HepG2 (cell line): ENCODE measurements around the gene HBS1L. TPM values are rescaled to one million over a fixed set of nuclear protein-coding genes. Genes with fewer than 3 reads are reported as not detected.

Source experiments
- EHMT2 ChIP-seq: fragments of 200-600 bp; sonication (generic); IDR thresholded peaks from 2 replicates; pipeline ENCODE4 v1.7.0; 2017; ENCODE audit warnings: antibody characterized with exemption, low read depth, low read length, borderline replicate concordance
- HNF1B ChIP-seq: sonication (generic); formaldehyde crosslinking; IDR thresholded peaks from 2 replicates; pipeline ENCODE4 v1.5.1; 2020; ENCODE audit warnings: mild to moderate bottlenecking, moderate library complexity, missing genetic modification reagents
- HNF4G ChIP-seq, 2 experiments: sonication (generic) in 1 of 2; formaldehyde crosslinking in 1 of 2; IDR thresholded peaks; 2 replicates each; pipeline versions ENCODE4 v1.4.0 to v1.6.1; 2011 to 2020; ENCODE audit warnings: borderline replicate concordance in 2 of 2, low read depth in 2 of 2, mild to moderate bottlenecking in 2 of 2, low read length in 1 of 2, missing genetic modification reagents in 1 of 2, moderate library complexity in 1 of 2
- ISL2 ChIP-seq: sonication (generic); formaldehyde crosslinking; IDR thresholded peaks from 2 replicates; pipeline ENCODE4 v1.5.0; 2020; ENCODE audit warnings: missing genetic modification reagents
- KAT2B ChIP-seq: fragments of 150-350 bp; IDR thresholded peaks from 2 replicates; pipeline ENCODE4 v1.6.1; 2014; ENCODE audit warnings: low read depth, low read length, borderline replicate concordance
- NAIF1 ChIP-seq: sonication (generic); formaldehyde crosslinking; IDR thresholded peaks from 2 replicates; pipeline ENCODE4 v1.5.0; 2020; ENCODE audit warnings: mild to moderate bottlenecking, missing genetic modification reagents, borderline replicate concordance
- SOX5 ChIP-seq: IDR thresholded peaks from 2 replicates; pipeline ENCODE4 v1.6.1; 2016; ENCODE audit warnings: borderline replicate concordance
- STAG1 ChIP-seq: sonication (generic); formaldehyde crosslinking; IDR thresholded peaks from 2 replicates; pipeline ENCODE4 v1.4.0; 2020; ENCODE audit warnings: missing genetic modification reagents
- ZBTB40 ChIP-seq, 2 experiments: fragments of 450-650 bp in 1 of 2; sonication (generic) in 1 of 2; formaldehyde crosslinking in 1 of 2; IDR thresholded peaks; 2 replicates each; pipeline versions ENCODE4 v1.6.1 to v1.8.0; 2016 to 2022; ENCODE audit warnings: antibody characterized with exemption in 1 of 2, mild to moderate bottlenecking in 1 of 2, missing genetic modification reagents in 1 of 2
- ZFP91 ChIP-seq: sonication (generic); formaldehyde crosslinking; IDR thresholded peaks from 2 replicates; pipeline ENCODE4 v1.9.0; 2022; ENCODE audit warnings: missing genetic modification reagents, mild to moderate bottlenecking, borderline replicate concordance
- ZNF446 ChIP-seq: sonication (generic); formaldehyde crosslinking; IDR thresholded peaks from 2 replicates; pipeline ENCODE4 v1.5.0; 2020; ENCODE audit warnings: mild to moderate bottlenecking, missing genetic modification reagents
- ZNF576 ChIP-seq: sonication (generic); formaldehyde crosslinking; IDR thresholded peaks from 2 replicates; pipeline ENCODE4 v1.4.0; 2020; ENCODE audit warnings: mild to moderate bottlenecking, missing genetic modification reagents
- ZSCAN29 ChIP-seq: sonication (generic); formaldehyde crosslinking; conservative IDR thresholded peaks from 2 replicates; pipeline ENCODE4 v1.4.0; 2020; ENCODE audit warnings: mild to moderate bottlenecking, missing genetic modification reagents
- polyA plus RNA-seq, 8 experiments: library from polyadenylated mRNA; depleted of rRNA in 3 of 8; stranded (reverse) in 7 of 8; unstranded in 1 of 8; fragments of >200 nt; fragmentation: Illumina TruSeq in 4 of 8; extraction: Trizol in 4 of 8; gene quantifications; 2 replicates each; pipeline versions ENCODE4 v1.2.1 to v1.2.3, GENCODE V29; 2011 to 2016; ENCODE audit warnings: low read depth in 4 of 8, missing spikeins in 1 of 8, mixed read lengths in 1 of 8; ENCODE audit not compliant: insufficient read depth in 1 of 8
- total RNA-seq, 5 experiments: library from RNA; depleted of rRNA; stranded (reverse); fragments of >200 nt; fragmentation: Illumina TruSeq; extraction: Trizol; gene quantifications; 2 replicates each; pipeline ENCODE4 v1.2.3, GENCODE V29; 2016; ENCODE audit warnings: low read depth in 1 of 5

The HBS1L gene
- total and polyA plus RNA-seq, 2 of the 13 experiments (the other 11 are each of a cell fraction or from before 2014, with no cell fraction given) = 44.1 to 138 TPM

GRCh38 chr6:135036731-135037420 lies 17.7 kb downstream of the HBS1L start (continued):
- TF ChIP-seq ZSCAN29 (CRISPR knock-in tag) = 0 out of 2 replicates have a peak, but pooled peaks have one; percentile 10
- no peak; the same call in 1 of the 2 replicates for TF ChIP-seq EHMT2
- no peak for TF ChIP-seq ZNF446 (CRISPR knock-in tag)
- TF ChIP-seq SOX5 (CRISPR knock-in tag) = 0 out of 2 replicates have a peak, but pooled peaks have one; percentile 25
- TF ChIP-seq KAT2B = no peak
- TF ChIP-seq ZBTB40 (IDR thresholded peaks at IDR 0.05) = no peak
- TF ChIP-seq ZBTB40 (CRISPR knock-in tag; IDR thresholded peaks at IDR 0.05) = no peak
- no peak for TF ChIP-seq ZNF576 (CRISPR knock-in tag)
- TF ChIP-seq HNF4G (IDR thresholded peaks at IDR 0.05; ENCODE audit: borderline replicate concordance, low read depth, low read length) = peak; percentile 34; the same call in 1 of the 2 replicates
- TF ChIP-seq HNF4G (CRISPR knock-in tag; IDR thresholded peaks at IDR 0.05; ENCODE audit: borderline replicate concordance, low read depth) = no peak
- TF ChIP-seq ZFP91 (CRISPR knock-in tag) = no peak
- TF ChIP-seq ISL2 = no peak
- TF ChIP-seq HNF1B (CRISPR knock-in tag) = no peak
- TF ChIP-seq STAG1 (CRISPR knock-in tag) = no peak
- TF ChIP-seq NAIF1 (CRISPR knock-in tag) = no peak
